Muscle of arm (tissue), 14 donors: ENCODE results near the gene ABHD13. TPM values are rescaled to one million over a fixed set of nuclear protein-coding genes. Genes with fewer than 3 reads are reported as not detected.

Source experiments
- DNase-seq: peaks from one replicate; pipeline ENCODE4 v3.0.0-alpha.2; 2013
- long read RNA-seq, 11 donors: transcript quantifications; one replicate each; lab custom pipeline, GENCODE V29; 2026
- polyA plus RNA-seq, 12 donors: library from polyadenylated mRNA; unstranded; fragments of 120-200 nt; gene quantifications; one replicate each; pipeline ENCODE4 v1.2.1, GENCODE V29; 2013; ENCODE audit not compliant: insufficient read length in 12 of 12

The ABHD13 gene
- 10 to 100 TPM in 8 of 12 donors, 1 to 10 TPM in 3, not detected in 1; 7.6 to 13.1 (median 11.9) TPM for polyA plus RNA-seq
- long read RNA-seq, donor 1, full-length matches to known transcripts: 11 of 11 reads
- long read RNA-seq, donor 1, partial matches to known transcripts: 0 of 11 reads
- long read RNA-seq, donor 1, other reads (novel, unspliced or antisense): 0 of 11 reads
- long read RNA-seq, donor 2, full-length matches to known transcripts: 12 of 12 reads
- long read RNA-seq, donor 2, partial matches to known transcripts: 0 of 12 reads
- long read RNA-seq, donor 2, other reads (novel, unspliced or antisense): 0 of 12 reads
- long read RNA-seq, donor 3, full-length matches to known transcripts: 7 of 7 reads
- long read RNA-seq, donor 3, partial matches to known transcripts: 0 of 7 reads
- long read RNA-seq, donor 3, other reads (novel, unspliced or antisense): 0 of 7 reads
- long read RNA-seq, donor 4, full-length matches to known transcripts: 1 of 1 reads
- long read RNA-seq, donor 4, partial matches to known transcripts: 0 of 1 reads
- long read RNA-seq, donor 4, other reads (novel, unspliced or antisense): 0 of 1 reads
- long read RNA-seq, donor 5, full-length matches to known transcripts: 10 of 10 reads
- long read RNA-seq, donor 5, partial matches to known transcripts: 0 of 10 reads
- long read RNA-seq, donor 5, other reads (novel, unspliced or antisense): 0 of 10 reads
- long read RNA-seq, donor 6, full-length matches to known transcripts: 5 of 5 reads
- long read RNA-seq, donor 6, partial matches to known transcripts: 0 of 5 reads
- long read RNA-seq, donor 6, other reads (novel, unspliced or antisense): 0 of 5 reads
- long read RNA-seq, donor 7, full-length matches to known transcripts: 6 of 6 reads
- long read RNA-seq, donor 7, partial matches to known transcripts: 0 of 6 reads
- long read RNA-seq, donor 7, other reads (novel, unspliced or antisense): 0 of 6 reads
- long read RNA-seq, donor 8, full-length matches to known transcripts: 11 of 11 reads
- long read RNA-seq, donor 8, partial matches to known transcripts: 0 of 11 reads
- long read RNA-seq, donor 8, other reads (novel, unspliced or antisense): 0 of 11 reads
- long read RNA-seq, donor 9, full-length matches to known transcripts: 4 of 4 reads
- long read RNA-seq, donor 9, partial matches to known transcripts: 0 of 4 reads
- long read RNA-seq, donor 9, other reads (novel, unspliced or antisense): 0 of 4 reads
- long read RNA-seq, donor 10, full-length matches to known transcripts: 13 of 13 reads
- long read RNA-seq, donor 10, partial matches to known transcripts: 0 of 13 reads
- long read RNA-seq, donor 10, other reads (novel, unspliced or antisense): 0 of 13 reads
- long read RNA-seq, donor 11, full-length matches to known transcripts: 6 of 6 reads
- long read RNA-seq, donor 11, partial matches to known transcripts: 0 of 6 reads
- long read RNA-seq, donor 11, other reads (novel, unspliced or antisense): 0 of 6 reads

- DNase-seq: peak; percentile 95
Observed at GRCh38 chr13:108218044-108218974, at the start of gene ABHD13. Gene ABHD13 (plus strand): TSS chr13:108218392. CDS start chr13:108229219, 10,827 bp downstream.

- DNase-seq: no peak
Observed at GRCh38 chr13:108168929-108169328, 49.3 kb upstream of the ABHD13 start.

GRCh38 chr13:108176685-108177274 lies 41.4 kb upstream of the ABHD13 start:
- DNase-seq: no peak

- no peak for DNase-seq
Observed at GRCh38 chr13:108178078-108178477, 40.1 kb upstream of the ABHD13 start.

GRCh38 chr13:108182652-108183051 lies 35.5 kb upstream of the ABHD13 start:
- DNase-seq: no peak

GRCh38 chr13:108185223-108185622 lies 33.0 kb upstream of the ABHD13 start:
- no peak for DNase-seq

- DNase-seq: no peak
Observed at GRCh38 chr13:108188260-108188659, 29.9 kb upstream of the ABHD13 start.

- no peak for DNase-seq
Observed at GRCh38 chr13:108190897-108191296, 27.3 kb upstream of the ABHD13 start.

GRCh38 chr13:108193806-108194205 lies 24.4 kb upstream of the ABHD13 start:
- no peak for DNase-seq

GRCh38 chr13:108194435-108194936 lies 23.7 kb upstream of the ABHD13 start:
- DNase-seq: no peak

- no peak for DNase-seq
Observed at GRCh38 chr13:108195146-108195545, 23.0 kb upstream of the ABHD13 start.

- DNase-seq: no peak
Observed at GRCh38 chr13:108195861-108196260, 22.3 kb upstream of the ABHD13 start.

- DNase-seq: no peak
Observed at GRCh38 chr13:108200781-108201398, 17.3 kb upstream of the ABHD13 start.

GRCh38 chr13:108210551-108210950 lies 7.6 kb upstream of the ABHD13 start:
- no peak for DNase-seq

GRCh38 chr13:108212886-108213285 lies 5.3 kb upstream of the ABHD13 start:
- DNase-seq: no peak

- DNase-seq: no peak
Observed at GRCh38 chr13:108213946-108214345, 4.2 kb upstream of the ABHD13 start.

- no peak for DNase-seq
Observed at GRCh38 chr13:108214441-108215271, 3.5 kb upstream of the ABHD13 start.

GRCh38 chr13:108215436-108215835 lies 2.8 kb upstream of the ABHD13 start, which contains the start of gene LIG4:
Gene LIG4 (minus strand): TSS chr13:108215536. CDS start chr13:108211268, 4,268 bp downstream.
- DNase-seq: peak; percentile 93
